HUES48 (cell line): Measurements from ENCODE around the gene FRYL.
"Not testable (repeated sequence)": the region's sequence is repeated elsewhere in the genome, so short reads cannot be mapped to it uniquely, and the experiment has no call there.

Experiments used
- H3K27ac ChIP-seq: one replicate; pipeline ENCODE4 v1.7.0; 2013; ENCODE audit warnings: low read depth, low read length, inconsistent platforms
- H3K27me3 ChIP-seq: 2 replicates; pipeline ENCODE4 v1.6.1; 2013; ENCODE audit warnings: mild to moderate bottlenecking, low read length; ENCODE audit not compliant: control insufficient read depth, insufficient read depth
- H3K36me3 ChIP-seq: 2 replicates; pipeline ENCODE4 v1.6.1; 2013; ENCODE audit warnings: low read length; ENCODE audit not compliant: control insufficient read depth, insufficient read depth
- H3K4me1 ChIP-seq: 2 replicates; pipeline ENCODE4 v1.6.1; 2013; ENCODE audit warnings: mild to moderate bottlenecking, low read length; ENCODE audit not compliant: control insufficient read depth, insufficient read depth
- H3K4me3 ChIP-seq: 2 replicates; pipeline ENCODE4 v1.5.1; 2013; ENCODE audit warnings: mild to moderate bottlenecking, low read depth, low read length
- H3K9ac ChIP-seq: 2 replicates; pipeline ENCODE4 v1.6.1; 2013; ENCODE audit warnings: mild to moderate bottlenecking, low read depth, low read length, moderate library complexity
- H3K9me3 ChIP-seq: 2 replicates; pipeline ENCODE4 v1.6.1; 2013; ENCODE audit warnings: low read length; ENCODE audit not compliant: control insufficient read depth, insufficient read depth

The FRYL gene

GRCh38 chr4:48638586-48638985 is 141.5 kb downstream of the FRYL start:
- peaks cover 35% of the 10 kb centered on the region for H3K4me1 ChIP-seq
- H3K27ac ChIP-seq, H3K27me3 ChIP-seq, H3K9me3 ChIP-seq, H3K36me3 ChIP-seq, H3K9ac ChIP-seq, H3K4me3 ChIP-seq: not testable (repeated sequence)

GRCh38 chr4:48636911-48637310 is 143.2 kb downstream of the FRYL start:
- H3K4me3 ChIP-seq = no peak overlapping the region
- no peak overlapping the region for H3K9ac ChIP-seq
- H3K9me3 ChIP-seq = no peaks in the 10 kb centered on the region
- H3K27me3 ChIP-seq = no peaks in the 10 kb centered on the region
- H3K4me1 ChIP-seq = peaks cover 37% of the 10 kb centered on the region
- no peak overlapping the region for H3K27ac ChIP-seq
- H3K36me3 ChIP-seq = no peaks in the 10 kb centered on the region

GRCh38 chr4:48635980-48636379 is 144.1 kb downstream of the FRYL start:
- H3K27me3 ChIP-seq = no peaks in the 10 kb centered on the region
- H3K9ac ChIP-seq = no peak overlapping the region
- no peak overlapping the region for H3K27ac ChIP-seq
- H3K4me3 ChIP-seq = no peak overlapping the region
- H3K9me3 ChIP-seq = no peaks in the 10 kb centered on the region
- peaks cover 30% of the 10 kb centered on the region for H3K4me1 ChIP-seq
- no peaks in the 10 kb centered on the region for H3K36me3 ChIP-seq

- no peak overlapping the region for H3K27ac ChIP-seq
- no peak overlapping the region for H3K9ac ChIP-seq
- no peaks in the 10 kb centered on the region for H3K9me3 ChIP-seq
- H3K4me1 ChIP-seq = peaks cover 24% of the 10 kb centered on the region
- no peaks in the 10 kb centered on the region for H3K27me3 ChIP-seq
- H3K36me3 ChIP-seq = no peaks in the 10 kb centered on the region
- H3K4me3 ChIP-seq = no peak overlapping the region
Observed at GRCh38 chr4:48635310-48635709, 144.8 kb downstream of the FRYL start.

- Histone ChIP-seq H3K27me3 (no peaks in the 10 kb centered on the region), H3K27ac (no peak overlapping the region), H3K9me3 (no peaks in the 10 kb centered on the region), H3K4me3 (no peak overlapping the region), H3K36me3 (no peaks in the 10 kb centered on the region), H3K4me1 (peaks cover 24% of the 10 kb centered on the region), H3K9ac (no peak overlapping the region)
Observed at GRCh38 chr4:48634688-48635308, 145.3 kb downstream of the FRYL start.

- Histone ChIP-seq H3K4me1 (peaks cover 24% of the 10 kb centered on the region), H3K27ac (peak overlapping the region; percentile 40), H3K4me3 (no peak overlapping the region), H3K9me3 (no peaks in the 10 kb centered on the region), H3K9ac (no peak overlapping the region), H3K27me3 (no peaks in the 10 kb centered on the region), H3K36me3 (no peaks in the 10 kb centered on the region)
Observed at GRCh38 chr4:48633657-48634056, 146.4 kb downstream of the FRYL start.

- H3K27ac ChIP-seq = no peak overlapping the region
- H3K4me1 ChIP-seq = peaks cover 15% of the 10 kb centered on the region
- H3K36me3 ChIP-seq = no peaks in the 10 kb centered on the region
- H3K4me3 ChIP-seq = no peak overlapping the region
- H3K9me3 ChIP-seq = no peaks in the 10 kb centered on the region
- no peak overlapping the region for H3K9ac ChIP-seq
- no peaks in the 10 kb centered on the region for H3K27me3 ChIP-seq
Observed at GRCh38 chr4:48629458-48629857, 150.6 kb downstream of the FRYL start.

GRCh38 chr4:48623182-48623780 is 156.8 kb downstream of the FRYL start:
- H3K9ac ChIP-seq = no peak overlapping the region
- peaks cover 19% of the 10 kb centered on the region for H3K36me3 ChIP-seq
- no peaks in the 10 kb centered on the region for H3K9me3 ChIP-seq
- no peak overlapping the region for H3K4me3 ChIP-seq
- no peak overlapping the region for H3K27ac ChIP-seq
- no peaks in the 10 kb centered on the region for H3K27me3 ChIP-seq
- 0 out of 2 replicates have a peak, but pooled peaks cover 4% of the 10 kb centered on the region for H3K4me1 ChIP-seq

- Histone ChIP-seq H3K9me3 (no peaks in the 10 kb centered on the region), H3K9ac (no peak overlapping the region), H3K27me3 (no peaks in the 10 kb centered on the region), H3K27ac (no peak overlapping the region), H3K4me3 (no peak overlapping the region), H3K36me3 (peaks cover 26% of the 10 kb centered on the region), H3K4me1 (0 out of 2 replicates have a peak, but pooled peaks cover 4% of the 10 kb centered on the region)
Observed at GRCh38 chr4:48620831-48621230, 159.2 kb downstream of the FRYL start.

GRCh38 chr4:48620093-48620492 is 160.0 kb downstream of the FRYL start:
- 0 out of 2 replicates have a peak, but pooled peaks cover 4% of the 10 kb centered on the region for H3K4me1 ChIP-seq
- no peak overlapping the region for H3K27ac ChIP-seq
- H3K27me3 ChIP-seq = no peaks in the 10 kb centered on the region
- H3K9ac ChIP-seq = no peak overlapping the region
- no peaks in the 10 kb centered on the region for H3K9me3 ChIP-seq
- peaks cover 26% of the 10 kb centered on the region for H3K36me3 ChIP-seq
- no peak overlapping the region for H3K4me3 ChIP-seq

GRCh38 chr4:48604527-48604926 is 175.6 kb downstream of the FRYL start:
- H3K27me3 ChIP-seq = no peaks in the 10 kb centered on the region
- no peak overlapping the region for H3K9ac ChIP-seq
- no peak overlapping the region for H3K4me3 ChIP-seq
- H3K36me3 ChIP-seq = peaks cover 4% of the 10 kb centered on the region; the same call in 1 of the 2 replicates
- H3K9me3 ChIP-seq = no peaks in the 10 kb centered on the region
- H3K4me1 ChIP-seq = no peaks in the 10 kb centered on the region
- no peak overlapping the region for H3K27ac ChIP-seq
